B cell (primary cell): ENCODE measurements around the gene ERN2. TPM values are rescaled to one million over a fixed set of nuclear protein-coding genes. Genes with fewer than 3 reads are reported as not detected.

Experiments
- ATAC-seq: fragments of 200-7000 bp; cut with Tn5 transposase; one replicate; pipeline ENCODE4 v1.10.0; 2021; ENCODE audit warnings: low read depth, mild to moderate bottlenecking, moderate number of reproducible peaks, moderate library complexity
- CTCF ChIA-PET: fragments of 350-600 bp; sonication (Branson Sonifier 250); formaldehyde crosslinking; loops from one replicate; lab custom pipeline; 2021; ENCODE audit warnings: antibody characterized with exemption, inconsistent platforms; lab: Charles Lee
- POLR2A ChIA-PET: fragments of 350-600 bp; sonication (Branson Sonifier 250); formaldehyde crosslinking; loops from one replicate; lab custom pipeline; 2021; ENCODE audit warnings: antibody characterized with exemption; lab: Charles Lee
- DNase-seq: peaks from one replicate; pipeline ENCODE4 v3.0.0; 2013
- H2AFZ ChIP-seq: 2 replicates; pipeline ENCODE4 v1.6.1; 2012; ENCODE audit warnings: mild to moderate bottlenecking, low read depth, low read length; ENCODE audit not compliant: insufficient read depth, poor library complexity, severe bottlenecking
- H3K27ac ChIP-seq, 2 donors: 1 replicate in 1 of 2; 2 replicates in 1 of 2; pipeline ENCODE4 v1.5.1; 2012 to 2013; ENCODE audit warnings: low read length in 2 of 2, mild to moderate bottlenecking in 2 of 2, moderate library complexity in 1 of 2
- H3K27me3 ChIP-seq, 4 experiments: fragments of 200-600 bp in 1 of 4; sonication (generic) in 1 of 4; replicated peaks in 1 of 4; 1 replicate in 2 of 4; 2 replicates in 2 of 4; pipeline versions ENCODE4 v1.6.1 to v1.7.0; 2013 to 2016; ENCODE audit warnings: low read length in 3 of 4, mild to moderate bottlenecking in 2 of 4, mixed read lengths in 1 of 4, moderate library complexity in 1 of 4; ENCODE audit not compliant: insufficient read depth in 4 of 4, control insufficient read depth in 3 of 4; ENCODE audit errors: control extremely low read depth in 1 of 4
- H3K36me3 ChIP-seq, 2 experiments: replicated peaks in 1 of 2; 1 replicate in 1 of 2; 2 replicates in 1 of 2; pipeline versions ENCODE4 v1.6.1 to v1.7.1; 2013; ENCODE audit warnings: low read length in 1 of 2; ENCODE audit not compliant: insufficient read depth in 2 of 2, control insufficient read depth in 1 of 2; ENCODE audit errors: control extremely low read depth in 1 of 2, extremely low read depth in 1 of 2
- H3K4me1 ChIP-seq, 2 donors: fragments of 200-600 bp in 1 of 2; sonication (generic) in 1 of 2; 1 replicate in 1 of 2; 2 replicates in 1 of 2; pipeline versions ENCODE4 v1.5.1 to v1.6.1; 2013 to 2017; ENCODE audit warnings: low read length in 2 of 2; ENCODE audit not compliant: control insufficient read depth in 2 of 2, insufficient read depth in 2 of 2
- H3K4me2 ChIP-seq: replicated peaks from 2 replicates; pipeline ENCODE3; 2012; ENCODE audit warnings: mild to moderate bottlenecking, low read depth, low read length; ENCODE audit not compliant: poor library complexity, severe bottlenecking
- H3K4me3 ChIP-seq, 5 experiments: fragments of 200-600 bp in 1 of 5; sonication (generic) in 1 of 5; 1 replicate in 3 of 5; 2 replicates in 2 of 5; pipeline versions ENCODE4 v1.5.1 to v1.7.0; 2011 to 2016; ENCODE audit warnings: low read length in 4 of 5, mild to moderate bottlenecking in 4 of 5, low read depth in 2 of 5, control low read depth in 1 of 5, moderate library complexity in 1 of 5; ENCODE audit not compliant: insufficient read depth in 1 of 5; ENCODE audit errors: control extremely low read depth in 1 of 5, extremely low read depth in 1 of 5
- H3K79me2 ChIP-seq: fragments of 200-600 bp; sonication (generic); one replicate; pipeline ENCODE4 v1.6.0; 2016; ENCODE audit warnings: low read length; ENCODE audit not compliant: control insufficient read depth, insufficient read depth
- H3K9ac ChIP-seq: fragments of 200-600 bp; sonication (generic); 2 replicates; pipeline ENCODE4 v1.6.1; 2017; ENCODE audit warnings: mild to moderate bottlenecking, low read length, moderate library complexity
- H3K9me3 ChIP-seq, 3 donors: one replicate each; pipeline versions ENCODE4 v1.6.1 to v1.7.1; 2013; ENCODE audit warnings: low read length in 2 of 3; ENCODE audit not compliant: control insufficient read depth in 2 of 3, insufficient read depth in 1 of 3; ENCODE audit errors: control extremely low read depth in 1 of 3
- H4K20me1 ChIP-seq: 2 replicates; pipeline ENCODE4 v1.6.0; 2012; ENCODE audit warnings: mild to moderate bottlenecking, low read length; ENCODE audit not compliant: insufficient read depth, control insufficient read depth, poor library complexity, severe bottlenecking
- H3K27ac Mint-ChIP-seq: one replicate; pipeline ENCODE4 v1.8.0; 2021; ENCODE audit warnings: mixed read lengths
- H3K27me3 Mint-ChIP-seq: one replicate; pipeline ENCODE4 v1.8.0; 2021; ENCODE audit warnings: mixed read lengths
- H3K4me1 Mint-ChIP-seq: one replicate; pipeline ENCODE4 v1.8.0; 2021; ENCODE audit warnings: mixed read lengths
- H3K4me3 Mint-ChIP-seq: one replicate; pipeline ENCODE4 v1.8.0; 2021; ENCODE audit warnings: mixed read lengths
- H3K9me3 Mint-ChIP-seq: one replicate; pipeline ENCODE4 v1.8.0; 2022; ENCODE audit warnings: mixed read lengths; ENCODE audit not compliant: insufficient read depth
- CTCF ChIP-seq: fragments of 200-600 bp; IDR thresholded peaks from one replicate; pipeline ENCODE4 v1.8.0; 2022; ENCODE audit warnings: antibody characterized with exemption, mild to moderate bottlenecking
- EZH2 ChIP-seq: IDR thresholded peaks from 2 replicates; pipeline ENCODE4 v1.6.1; 2012; ENCODE audit warnings: borderline replicate concordance, low read depth, mild to moderate bottlenecking, moderate library complexity, low read length; ENCODE audit not compliant: insufficient read depth, poor library complexity, severe bottlenecking
- WGBS: methylation state at CpG from one replicate; pipeline ENCODE4 v1.1.5; 2013; ENCODE audit warnings: missing lambda C conversion rate; ENCODE audit not compliant: insufficient coverage; 5-methylcytosine and 5-hydroxymethylcytosine counted together
- intact Hi-C: fragments of 100-400 bp; cut with micrococcal nuclease; formaldehyde crosslinking; loops from one replicate; pipeline ENCODE4 v1.10.0; 2022
- polyA plus RNA-seq: library from polyadenylated mRNA; depleted of rRNA; stranded (reverse); fragments of >200 nt; gene quantifications from 2 replicates; pipeline ENCODE4 v1.2.3, GENCODE V29; 2012
- total RNA-seq, 2 donors: library from RNA; stranded (reverse); fragments of 120-200 nt in 1 of 2; gene quantifications; 1 replicate in 1 of 2; 2 replicates in 1 of 2; pipeline versions ENCODE4 v1.2.3 to v1.2.4, GENCODE V29; 2013 to 2022

The ERN2 gene
- total and polyA plus RNA-seq, 2 donors (not counting 1 experiment from before 2014, with no cell fraction given), result not detected

GRCh38 chr16:23700509-23700908 lies 12.5 kb downstream of the ERN2 start:
- Mint-ChIP-seq H3K27ac (no peak overlapping the region), H3K4me3 (no peak overlapping the region), H3K4me1 (peaks cover 9% of the 10 kb centered on the region), H3K27me3 (peaks cover 23% of the 10 kb centered on the region), H3K9me3 (peaks cover 3% of the 10 kb centered on the region)
- Histone ChIP-seq H3K4me3 (no peak overlapping the region), H3K36me3 (no peaks in the 10 kb centered on the region), H2AFZ (no peak overlapping the region), H3K4me1 (peaks cover 5 to 9% of the 10 kb centered on the region in 2 donors), H3K4me2 (no peak overlapping the region), H3K9me3 (peaks cover 0 to 6% (median 0%) of the 10 kb centered on the region in 3 donors), H3K9ac (no peak overlapping the region), H3K27me3 (peaks cover 0 to 7% (median 0%) of the 10 kb centered on the region in 4 experiments), H4K20me1 (no peaks in the 10 kb centered on the region), H3K79me2 (no peaks in the 10 kb centered on the region), H3K27ac (no peak overlapping the region)
- intact Hi-C loops, result no loop called here
- TF ChIP-seq CTCF, result no peak
- TF ChIP-seq EZH2, result no peak
- POLR2A ChIA-PET, result interaction anchor here (0.6 kb wide), 1 partner anchor 52 kb away, joined by 3 read pairs; no protein-coding TSS in a partner anchor
- ATAC-seq, result no peak
- CTCF ChIA-PET, result no interaction called here
- no peak for DNase-seq
- 71% methylated on average over 8 of the region's 8 CpGs for WGBS

- no peak overlapping the region for H3K4me2 ChIP-seq
- peaks cover 20% of the 10 kb centered on the region for H3K27me3 Mint-ChIP-seq
- POLR2A ChIA-PET, result interaction anchor here (0.6 kb wide), 1 partner anchor 53 kb away, joined by 3 read pairs; no protein-coding TSS in a partner anchor
These were observed 12.9 kb downstream of the ERN2 start for GRCh38 chr16:23700093-23700492.

More at GRCh38 chr16:23700093-23700492, 12.9 kb downstream of the ERN2 start:
- Mint-ChIP-seq H3K4me1 (peaks cover 9% of the 10 kb centered on the region), H3K4me3 (no peak overlapping the region), H3K27ac (no peak overlapping the region), H3K9me3 (peaks cover 3% of the 10 kb centered on the region)
- Histone ChIP-seq H3K4me3 (no peak overlapping the region), H3K9me3 (peaks cover 0 to 6% (median 0%) of the 10 kb centered on the region in 3 donors), H3K36me3 (no peaks in the 10 kb centered on the region), H3K27me3 (peaks cover 0 to 7% (median 0%) of the 10 kb centered on the region in 4 experiments), H2AFZ (no peak overlapping the region), H3K4me1 (peaks cover 5 to 11% of the 10 kb centered on the region in 2 donors), H3K9ac (no peak overlapping the region), H3K79me2 (no peaks in the 10 kb centered on the region), H4K20me1 (no peaks in the 10 kb centered on the region), H3K27ac (no peak overlapping the region)
- DNase-seq (no peak), ATAC-seq (no peak)
- CTCF ChIA-PET, result no interaction called here
- TF ChIP-seq EZH2 (no peak), CTCF (no peak)
- WGBS, result 100% methylated on average over 1 of the region's 2 CpGs
- intact Hi-C loops, result no loop called here
